Measurements from ENCODE around the gene SLC25A12. TPM values are rescaled to one million over a fixed set of nuclear protein-coding genes. Genes with fewer than 3 reads are reported as not detected.
"Not testable (repeated sequence)": the region's sequence is repeated elsewhere in the genome, so short reads cannot be mapped to it uniquely, and the experiment has no call there.

The SLC25A12 gene
- total and polyA plus RNA-seq, 2 of the 13 experiments (the other 11 are each of a cell fraction or from before 2014, with no cell fraction given): 8.1 to 15.9 TPM

DNA sequence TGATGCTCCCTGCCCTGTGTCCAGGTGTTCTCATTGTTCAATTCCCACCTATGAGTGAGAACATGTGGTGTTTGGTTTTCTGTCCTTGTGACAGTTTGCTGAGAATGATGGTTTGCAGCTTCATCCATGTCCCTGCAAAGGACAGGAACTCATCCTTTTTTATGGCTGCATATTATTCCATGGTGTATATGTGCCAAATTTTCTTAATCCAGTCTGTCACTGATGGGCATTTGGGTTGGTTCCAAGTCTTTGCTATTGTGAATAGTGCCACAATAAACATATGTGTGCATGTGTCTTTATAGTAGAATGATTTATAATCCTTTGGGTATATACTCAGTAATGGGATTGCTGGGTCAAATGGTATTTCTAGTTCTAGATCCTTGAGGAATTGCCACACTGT is 85.2 kb downstream of the SLC25A12 start:
- FAIRE-seq; CTCF ChIA-PET (ENCODE audit: low intra/inter-chr PET ratio, low total read pairs); DNase-seq (ENCODE audit: low spot score); H3K9ac ChIP-seq (ENCODE audit: insufficient read depth, low read depth, low read length); H3K4me3 ChIP-seq (replicated peaks in 1 of 3; ENCODE audit: insufficient read depth in 1 of 3, low read depth in 2 of 3, low read length in 3 of 3); H3K36me3 ChIP-seq (replicated peaks in 1 of 2; ENCODE audit: control insufficient read depth in 1 of 2, insufficient read depth in 2 of 2, low read length in 2 of 2); H3K4me2 ChIP-seq (ENCODE audit: low read depth, low read length); H3K27me3 ChIP-seq (ENCODE audit: control insufficient read depth in 1 of 2, insufficient read depth in 2 of 2, low read length in 2 of 2); H2AFZ ChIP-seq (ENCODE audit: low read length); H3K9me3 ChIP-seq (ENCODE audit: low read length); H3K27ac ChIP-seq (ENCODE audit: extremely low read length, insufficient read depth, low read length); H4K20me1 ChIP-seq (ENCODE audit: insufficient read depth, low read length); in situ Hi-C loops (cut with HindIII; ENCODE audit: extremely low pct_ligation_motif_present, low pct_unique_long_range_greater_than_20kb); POLR2A ChIA-PET; H3K79me2 ChIP-seq (ENCODE audit: insufficient read depth, low read length); ATAC-seq; BruUV-seq (replicated peaks): not testable (repeated sequence)
- H3K4me1 ChIP-seq (ENCODE audit: insufficient read depth, low read length): peaks cover 26% of the 10 kb centered on the region
- intact Hi-C loops (cut with micrococcal nuclease; ENCODE audit: unreplicated experiment): loop anchor here (5.0 kb wide), 2 partner anchors 82 to 102 kb away; no protein-coding TSS in a partner anchor
- 0 out of 2 replicates have a peak, but pooled peaks have one; percentile 40 for TF ChIP-seq ZMYM3 (CRISPR knock-in tag; IDR thresholded peaks at IDR 0.05)

DNA sequence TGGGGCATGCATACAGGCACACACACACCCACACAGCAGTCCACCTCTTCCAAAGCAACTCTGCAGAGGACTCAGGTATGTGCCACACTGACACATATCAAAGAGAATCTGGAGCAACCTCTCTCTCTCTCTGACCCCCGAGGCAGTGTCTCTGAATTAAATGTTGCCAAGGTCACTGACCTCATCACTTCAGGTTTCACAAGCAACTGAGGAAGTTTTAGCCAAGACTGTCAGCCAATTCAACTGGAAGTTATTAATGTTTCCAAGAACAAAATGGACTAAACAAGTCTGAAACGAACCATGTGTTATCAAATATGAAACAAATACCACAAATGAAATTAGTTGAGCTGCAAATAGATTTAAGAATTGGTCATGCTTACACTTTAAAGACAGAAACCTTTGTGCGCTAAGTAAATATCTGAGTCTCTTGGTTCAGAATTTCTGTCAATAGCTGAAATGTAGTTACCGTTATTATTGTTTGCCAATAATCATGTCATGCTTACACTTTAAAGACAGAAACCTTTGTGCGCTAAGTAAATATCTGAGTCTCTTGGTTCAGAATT is 86.1 kb downstream of the SLC25A12 start:
- ATAC-seq (peak; percentile 97), FAIRE-seq (peak; percentile 62), DNase-seq (ENCODE audit: low spot score) (peak; percentile 91)
- no peak overlapping the region for H2AFZ ChIP-seq (ENCODE audit: low read length)
- H3K9ac ChIP-seq (ENCODE audit: insufficient read depth, low read depth, low read length): peak overlapping the region; percentile 45
- intact Hi-C loops (cut with micrococcal nuclease; ENCODE audit: unreplicated experiment): loop anchor here (5.0 kb wide), 2 partner anchors 81 to 101 kb away; no protein-coding TSS in a partner anchor
- H3K36me3 ChIP-seq (replicated peaks in 1 of 2; ENCODE audit: control insufficient read depth in 1 of 2, insufficient read depth in 2 of 2, low read length in 2 of 2): no peaks in the 10 kb centered on the region
- ChIA-PET POLR2A (interaction anchor here (0.9 to 1.6 kb wide), 4 partner anchors 11 to 86 kb away, joined by 3 to 5 read pairs (median 4); partner anchors contain the start of gene SLC25A12), CTCF (ENCODE audit: low intra/inter-chr PET ratio, low total read pairs) (interaction anchor here (0.5 kb wide), 1 partner anchor 13 kb away, joined by 3 read pairs; no protein-coding TSS in a partner anchor)
- no peaks in the 10 kb centered on the region for H4K20me1 ChIP-seq (ENCODE audit: insufficient read depth, low read length)
- peak overlapping the region; percentile 53 for H3K4me2 ChIP-seq (ENCODE audit: low read depth, low read length)
- no peaks in the 10 kb centered on the region for H3K9me3 ChIP-seq (ENCODE audit: low read length)
- WGBS (ENCODE audit: low lambda C conversion rate): 22% methylated on average over 5 of the region's 5 CpGs
- H3K27ac ChIP-seq (ENCODE audit: extremely low read length, insufficient read depth, low read length): peak overlapping the region; percentile 72
- H3K4me1 ChIP-seq (ENCODE audit: insufficient read depth, low read length): peaks cover 26% of the 10 kb centered on the region
- BruUV-seq (replicated peaks): no TSS peak
- no peaks in the 10 kb centered on the region for H3K79me2 ChIP-seq (ENCODE audit: insufficient read depth, low read length)
- H3K4me3 ChIP-seq (replicated peaks in 1 of 3; ENCODE audit: insufficient read depth in 1 of 3, low read depth in 2 of 3, low read length in 3 of 3): no peak overlapping the region
- in situ Hi-C loops (cut with HindIII; ENCODE audit: extremely low pct_ligation_motif_present, low pct_unique_long_range_greater_than_20kb): no loop called here
- H3K27me3 ChIP-seq (ENCODE audit: control insufficient read depth in 1 of 2, insufficient read depth in 2 of 2, low read length in 2 of 2): no peaks in the 10 kb centered on the region
- TF ChIP-seq PPARG (CRISPR knock-in tag; conservative IDR thresholded peaks at IDR 0.05): peak; percentile 72; the same call in 1 of the 2 replicates
- 0 out of 2 replicates have a peak, but pooled peaks have one; percentile 12 for TF ChIP-seq IRF2 (CRISPR knock-in tag; IDR thresholded peaks at IDR 0.05)
- no peak for TF ChIP-seq ZNF136 (CRISPR knock-in tag; IDR thresholded peaks at IDR 0.05; ENCODE audit: low read depth)
- TF ChIP-seq ZNF282 (IDR thresholded peaks at IDR 0.05; ENCODE audit: partially characterized antibody): no peak
- TF ChIP-seq GATAD1 (CRISPR knock-in tag; IDR thresholded peaks at IDR 0.05): 0 out of 2 replicates have a peak, but pooled peaks have one; percentile 23
- TF ChIP-seq, protein P1, sequence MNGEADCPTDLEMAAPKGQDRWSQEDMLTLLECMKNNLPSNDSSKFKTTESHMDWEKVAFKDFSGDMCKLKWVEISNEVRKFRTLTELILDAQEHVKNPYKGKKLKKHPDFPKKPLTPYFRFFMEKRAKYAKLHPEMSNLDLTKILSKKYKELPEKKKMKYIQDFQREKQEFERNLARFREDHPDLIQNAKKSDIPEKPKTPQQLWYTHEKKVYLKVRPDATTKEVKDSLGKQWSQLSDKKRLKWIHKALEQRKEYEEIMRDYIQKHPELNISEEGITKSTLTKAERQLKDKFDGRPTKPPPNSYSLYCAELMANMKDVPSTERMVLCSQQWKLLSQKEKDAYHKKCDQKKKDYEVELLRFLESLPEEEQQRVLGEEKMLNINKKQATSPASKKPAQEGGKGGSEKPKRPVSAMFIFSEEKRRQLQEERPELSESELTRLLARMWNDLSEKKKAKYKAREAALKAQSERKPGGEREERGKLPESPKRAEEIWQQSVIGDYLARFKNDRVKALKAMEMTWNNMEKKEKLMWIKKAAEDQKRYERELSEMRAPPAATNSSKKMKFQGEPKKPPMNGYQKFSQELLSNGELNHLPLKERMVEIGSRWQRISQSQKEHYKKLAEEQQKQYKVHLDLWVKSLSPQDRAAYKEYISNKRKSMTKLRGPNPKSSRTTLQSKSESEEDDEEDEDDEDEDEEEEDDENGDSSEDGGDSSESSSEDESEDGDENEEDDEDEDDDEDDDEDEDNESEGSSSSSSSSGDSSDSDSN (CRISPR knock-in tag; IDR thresholded peaks at IDR 0.05): no peak
- no peak for TF ChIP-seq ZNF788 (CRISPR knock-in tag; IDR thresholded peaks at IDR 0.05; ENCODE audit: borderline replicate concordance)
- no peak for TF ChIP-seq ZNF256 (CRISPR knock-in tag; conservative IDR thresholded peaks at IDR 0.05)
- no peak; the same call in 1 of the 2 replicates for TF ChIP-seq KDM6A (CRISPR knock-in tag; IDR thresholded peaks at IDR 0.05; ENCODE audit: low read depth)
- TF ChIP-seq, protein P2, sequence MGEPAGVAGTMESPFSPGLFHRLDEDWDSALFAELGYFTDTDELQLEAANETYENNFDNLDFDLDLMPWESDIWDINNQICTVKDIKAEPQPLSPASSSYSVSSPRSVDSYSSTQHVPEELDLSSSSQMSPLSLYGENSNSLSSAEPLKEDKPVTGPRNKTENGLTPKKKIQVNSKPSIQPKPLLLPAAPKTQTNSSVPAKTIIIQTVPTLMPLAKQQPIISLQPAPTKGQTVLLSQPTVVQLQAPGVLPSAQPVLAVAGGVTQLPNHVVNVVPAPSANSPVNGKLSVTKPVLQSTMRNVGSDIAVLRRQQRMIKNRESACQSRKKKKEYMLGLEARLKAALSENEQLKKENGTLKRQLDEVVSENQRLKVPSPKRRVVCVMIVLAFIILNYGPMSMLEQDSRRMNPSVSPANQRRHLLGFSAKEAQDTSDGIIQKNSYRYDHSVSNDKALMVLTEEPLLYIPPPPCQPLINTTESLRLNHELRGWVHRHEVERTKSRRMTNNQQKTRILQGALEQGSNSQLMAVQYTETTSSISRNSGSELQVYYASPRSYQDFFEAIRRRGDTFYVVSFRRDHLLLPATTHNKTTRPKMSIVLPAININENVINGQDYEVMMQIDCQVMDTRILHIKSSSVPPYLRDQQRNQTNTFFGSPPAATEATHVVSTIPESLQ (CRISPR knock-in tag; conservative IDR thresholded peaks at IDR 0.05): no peak
- TF ChIP-seq ZNF160 (CRISPR knock-in tag; IDR thresholded peaks at IDR 0.05): no peak
- no peak for TF ChIP-seq ZNF33B (CRISPR knock-in tag; IDR thresholded peaks at IDR 0.05)
- TF ChIP-seq ZNF660 (CRISPR knock-in tag; IDR thresholded peaks at IDR 0.05; ENCODE audit: borderline replicate concordance, low read depth): no peak
- no peak for TF ChIP-seq ZNF274 (CRISPR knock-in tag; IDR thresholded peaks at IDR 0.05)
